ENCODE measurements around the gene OTOG.

OTOG gene

DNA sequence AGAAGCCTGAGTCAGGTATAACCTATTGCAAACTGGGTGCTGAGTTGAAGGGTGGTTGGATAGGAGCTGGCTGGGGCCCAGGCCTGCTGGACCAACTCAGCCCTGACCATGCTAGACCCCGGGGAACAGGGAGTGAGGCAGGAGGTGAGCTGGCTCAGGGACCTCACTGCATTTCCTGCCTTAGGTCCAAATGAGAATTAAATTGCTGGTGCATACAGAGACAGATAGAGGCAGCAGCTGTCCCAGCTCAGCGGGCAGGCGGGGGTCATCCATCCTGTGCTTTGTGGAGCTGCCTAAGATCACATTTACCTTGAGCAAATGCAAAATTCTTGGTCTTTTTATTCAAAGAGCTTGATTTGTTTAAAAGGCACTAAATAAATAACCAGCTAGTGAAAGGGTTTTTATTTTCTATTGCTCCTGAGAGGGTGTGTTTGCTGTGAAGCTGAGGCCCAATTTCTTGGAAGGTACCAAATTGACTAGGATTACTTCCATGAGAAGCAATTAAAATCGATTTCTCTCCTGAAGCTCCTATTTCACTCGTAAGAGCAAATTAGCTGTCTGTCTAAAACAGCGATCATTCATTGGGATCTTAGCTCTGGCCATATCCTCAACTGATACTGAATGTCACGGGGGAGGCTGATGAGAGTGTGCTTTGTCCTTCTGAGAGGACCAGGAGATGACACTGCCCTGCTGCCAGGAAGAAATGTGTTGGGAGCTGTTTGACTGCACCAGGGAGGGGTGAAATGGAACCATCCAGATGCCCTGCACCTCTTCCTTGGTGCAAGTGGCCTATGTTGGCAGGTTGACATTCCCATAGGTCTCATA is 27.8 kb upstream of the OTOG start:
- DNase-seq: peak in 26 of 51 donors; percentile 8 to 67 (median 36)

GRCh38 chr11:17521106-17521900 is 25.8 kb upstream of the OTOG start:
- DNase-seq: no peak

GRCh38 chr11:17522655-17523054 is 24.4 kb upstream of the OTOG start:
- no peak for DNase-seq

- no peak for DNase-seq
Observed at GRCh38 chr11:17524221-17524620, 22.8 kb upstream of the OTOG start.

GRCh38 chr11:17525570-17525969 is 21.5 kb upstream of the OTOG start:
- DNase-seq: no peak

DNA sequence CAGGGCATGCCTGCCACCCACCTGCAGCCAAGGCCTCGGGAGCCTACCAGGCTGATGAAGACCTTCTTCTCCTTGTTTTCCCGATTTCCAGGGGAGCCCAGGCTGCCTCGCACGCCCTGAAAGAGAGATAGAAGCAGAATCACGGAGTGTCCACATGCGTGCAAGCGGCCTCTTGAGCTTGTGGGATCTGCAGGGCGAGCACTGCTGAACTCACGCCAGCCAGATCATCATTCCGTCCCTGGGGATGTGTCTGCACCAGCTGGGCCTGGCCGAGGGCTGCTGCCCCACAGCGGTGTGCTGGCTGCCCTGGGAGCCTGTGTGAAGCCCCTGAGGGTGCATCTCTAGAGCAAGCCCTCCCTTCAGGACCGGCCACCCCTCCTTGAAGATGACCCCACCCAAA is 20.7 kb upstream of the OTOG start:
- peak in 2 of 51 donors; percentile 19 to 25 for DNase-seq

- DNase-seq: no peak
Observed at GRCh38 chr11:17526931-17527627, 20.0 kb upstream of the OTOG start.

DNA sequence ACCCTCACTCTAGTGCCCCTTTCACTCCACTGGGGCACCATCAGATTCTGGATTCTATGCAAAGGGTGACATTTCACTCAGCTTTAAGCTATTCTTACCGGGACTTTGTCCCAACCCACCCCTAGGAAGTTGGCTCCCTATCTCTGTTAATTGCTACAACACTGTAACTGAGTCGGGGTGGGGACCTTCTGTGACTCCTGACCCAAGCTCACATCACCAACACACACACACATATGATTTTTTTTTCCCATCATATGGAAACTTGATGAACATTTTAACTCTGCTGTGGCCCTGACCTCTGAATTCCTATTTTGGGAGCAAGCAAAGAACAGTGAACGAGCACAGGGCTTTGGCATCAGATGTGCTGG is 19.4 kb upstream of the OTOG start:
- DNase-seq: no peak

DNA sequence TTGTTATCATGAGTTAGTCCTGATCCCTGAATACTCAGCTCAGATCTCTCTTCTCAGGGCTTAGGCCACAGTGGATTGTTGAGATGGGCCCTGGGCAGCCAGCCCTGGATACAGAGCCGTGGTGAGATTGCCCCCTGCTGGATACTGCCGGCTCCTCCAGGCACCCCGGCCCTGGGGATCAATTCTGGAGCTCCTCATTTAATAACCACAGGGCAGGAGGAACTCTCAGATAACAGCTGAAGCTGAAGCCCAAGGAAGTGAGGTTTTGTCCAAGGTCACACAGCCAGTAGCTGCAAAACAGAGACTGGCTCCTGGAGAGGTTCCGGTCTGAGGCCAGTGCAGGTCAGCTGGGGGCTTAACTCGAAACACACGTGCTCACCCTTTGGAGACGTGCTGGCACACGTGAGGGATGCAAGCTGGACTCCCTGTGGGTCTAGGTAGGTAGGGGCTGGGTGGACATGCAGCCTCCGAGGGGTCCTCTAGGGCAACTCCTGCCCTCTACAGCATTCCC is 18.8 kb upstream of the OTOG start:
- DNase-seq: peak in 44 of 51 donors; percentile 6 to 79 (median 50)

GRCh38 chr11:17528906-17529843 is 17.9 kb upstream of the OTOG start:
- DNase-seq: peak in 7 of 51 donors; percentile 8 to 23 (median 17)

GRCh38 chr11:17529844-17530185 is 17.2 kb upstream of the OTOG start:
- DNase-seq: peak in 30 of 51 donors; percentile 15 to 66 (median 36)

- DNase-seq: no peak
Observed at GRCh38 chr11:17531071-17531600, 15.9 kb upstream of the OTOG start.

DNA sequence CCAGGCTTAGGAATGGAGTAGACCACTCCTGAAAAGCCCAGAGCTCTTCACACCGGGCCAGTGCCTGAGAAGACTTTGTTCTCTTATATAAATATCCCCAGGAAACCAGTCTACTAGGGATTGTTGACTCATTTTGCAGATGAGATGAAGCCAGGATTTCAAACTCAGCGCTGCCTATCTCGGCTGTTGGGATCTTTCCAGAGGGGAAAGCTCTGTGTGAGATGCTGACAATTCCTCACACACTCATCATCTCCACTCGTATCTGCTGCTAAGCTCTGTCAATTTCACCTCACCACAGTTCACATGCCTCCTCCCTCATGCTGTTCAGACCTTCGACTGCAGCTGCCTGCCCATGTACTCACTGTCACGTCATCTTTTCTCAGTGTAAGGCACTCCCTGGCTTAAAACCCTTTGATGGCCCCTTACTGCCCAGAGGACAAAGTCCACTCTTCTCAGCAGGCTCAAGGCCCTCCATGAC is 15.4 kb upstream of the OTOG start:
- peak in 1 of 51 donors; percentile 42 for DNase-seq

DNA sequence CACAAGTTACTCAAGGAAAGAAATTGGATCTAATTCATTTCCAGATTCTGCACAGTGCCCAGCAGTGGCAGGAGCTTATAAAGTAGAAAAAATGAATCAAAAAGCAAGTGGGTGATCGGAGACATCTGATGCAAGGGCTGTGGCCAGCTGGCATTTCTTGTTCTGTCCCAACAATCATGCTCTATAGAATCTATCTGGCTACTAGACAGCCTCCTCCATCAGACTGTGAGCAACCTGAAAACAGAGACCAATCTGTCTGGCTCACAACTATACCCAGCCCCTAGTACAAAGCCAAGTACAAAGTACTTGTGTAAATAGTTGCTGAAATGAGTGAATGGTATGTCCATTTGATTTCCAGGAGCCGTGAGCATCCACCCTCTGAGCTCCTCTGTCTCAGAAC is 14.3 kb upstream of the OTOG start:
- DNase-seq: no peak

DNA sequence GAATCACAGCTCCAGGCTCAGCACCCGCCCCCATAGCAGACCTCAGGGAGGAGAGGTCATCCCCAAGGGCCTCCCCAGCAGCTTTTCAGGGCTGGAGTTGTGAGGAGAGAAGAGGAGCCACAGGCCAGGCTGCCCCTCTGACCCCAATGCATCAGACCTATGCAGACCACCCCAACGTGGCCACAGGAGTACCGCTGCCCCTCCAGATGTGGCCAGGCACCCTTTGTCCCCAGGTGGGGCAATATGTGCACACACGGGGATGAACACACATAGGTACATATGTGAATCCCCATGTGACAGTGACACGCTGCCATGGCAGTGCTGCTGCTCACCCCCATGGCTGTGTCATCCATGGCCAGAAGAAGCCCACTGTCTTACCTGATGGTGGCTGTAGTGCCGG is 13.7 kb upstream of the OTOG start:
- no peak for DNase-seq

DNA sequence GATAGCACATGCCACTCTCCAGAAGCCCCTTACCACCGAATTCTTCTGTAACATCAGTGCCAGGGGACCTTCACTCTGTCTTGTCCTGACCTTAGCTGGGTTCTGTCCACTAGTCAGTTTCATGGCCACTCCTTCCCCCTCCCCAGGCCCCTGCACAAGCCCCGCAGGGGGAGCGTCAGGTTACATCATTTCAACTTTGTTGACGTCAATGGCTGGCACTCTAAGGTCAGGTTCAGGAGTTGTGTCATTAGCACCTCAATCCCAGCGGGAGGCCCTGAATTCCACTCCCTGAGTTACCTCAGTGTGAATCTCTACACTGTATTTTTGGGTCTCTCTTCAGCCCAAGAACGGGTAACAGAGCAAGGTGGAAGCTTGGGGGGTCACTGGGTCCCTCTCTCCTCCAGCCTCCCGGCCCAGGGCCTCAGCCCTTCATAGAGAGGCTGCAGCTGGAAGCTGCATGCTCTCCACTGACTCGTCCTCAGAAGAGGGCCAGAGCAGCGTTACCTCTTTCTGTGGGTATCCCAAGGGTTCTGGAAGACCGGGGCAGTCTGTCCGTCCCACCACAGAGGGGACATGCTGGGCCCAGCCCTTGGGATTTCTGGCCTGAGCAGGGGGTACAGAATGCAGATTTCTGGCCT is 13.2 kb upstream of the OTOG start:
- DNase-seq: no peak

DNA sequence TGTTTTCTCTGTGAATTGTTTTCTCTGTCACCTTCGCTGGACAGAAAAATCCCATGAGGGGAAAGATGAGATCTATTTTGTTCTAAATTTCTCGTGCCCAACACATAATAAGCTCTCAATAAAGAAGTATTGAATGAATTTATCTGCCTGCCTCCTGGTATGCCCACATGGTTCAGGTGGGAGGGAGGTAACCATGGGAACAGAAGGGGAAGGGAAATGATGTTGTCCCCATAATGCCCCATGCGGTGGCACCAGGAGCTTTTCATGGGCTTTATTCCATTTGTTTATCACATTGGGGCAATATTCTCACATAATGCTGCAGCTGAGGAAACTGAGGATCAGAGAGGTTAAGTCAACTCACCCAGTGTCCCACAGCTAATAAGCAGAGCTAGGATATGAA is 11.6 kb upstream of the OTOG start:
- DNase-seq: peak in 1 of 51 donors; percentile 3

DNA sequence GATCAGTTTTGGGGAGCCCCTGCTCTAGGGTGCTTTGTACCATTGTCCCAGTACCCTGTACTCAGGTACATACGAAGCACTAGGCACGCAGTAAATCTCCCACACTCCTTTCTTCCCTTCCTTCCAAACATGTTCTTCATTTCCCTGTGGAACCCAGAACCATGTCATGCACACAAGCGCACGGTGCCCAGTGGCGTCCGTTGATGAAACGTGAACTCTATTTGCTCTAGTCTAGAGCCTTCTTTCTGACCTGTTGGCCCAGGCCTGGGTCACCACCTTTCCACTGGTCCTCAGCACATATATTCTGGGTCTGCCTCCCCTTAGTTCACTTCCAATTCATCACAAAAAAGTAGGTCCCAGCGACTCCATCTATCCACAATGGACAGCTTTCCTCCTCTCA is 9.8 kb upstream of the OTOG start:
- DNase-seq: no peak

DNA sequence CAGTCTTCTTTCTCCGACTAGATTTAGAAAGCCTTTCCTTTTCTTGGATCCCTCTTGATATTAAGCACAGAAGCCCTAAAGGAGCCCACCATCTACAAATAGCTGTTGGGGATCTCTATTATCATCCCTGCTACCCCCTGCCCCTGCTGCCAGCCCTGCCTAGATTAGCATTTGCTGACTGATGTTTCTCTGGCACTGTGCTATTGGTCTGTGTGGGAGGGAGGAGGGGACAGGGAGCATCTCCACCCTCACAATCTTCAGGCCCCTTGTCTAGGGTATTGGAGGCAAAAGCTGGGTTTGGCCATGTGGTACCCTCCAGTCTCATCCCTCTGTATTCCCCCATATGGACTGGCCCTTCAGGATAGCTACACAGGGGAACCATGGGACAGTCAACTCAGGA is 9.0 kb upstream of the OTOG start:
- no peak for DNase-seq

GRCh38 chr11:17538731-17539130 is 8.3 kb upstream of the OTOG start:
- no peak for DNase-seq
